ENCODE data around the gene NRCAM.

Gene NRCAM

GRCh38 chr7:108193594-108194498 is 262.4 kb downstream of the NRCAM start:
- no peak for DNase-seq

GRCh38 chr7:108190891-108191290 is 265.3 kb downstream of the NRCAM start:
- DNase-seq, result no peak

GRCh38 chr7:108189733-108190388 is 266.4 kb downstream of the NRCAM start:
- DNase-seq, result no peak

- no peak for DNase-seq
These were observed 267.5 kb downstream of the NRCAM start for GRCh38 chr7:108188724-108189123.

DNA sequence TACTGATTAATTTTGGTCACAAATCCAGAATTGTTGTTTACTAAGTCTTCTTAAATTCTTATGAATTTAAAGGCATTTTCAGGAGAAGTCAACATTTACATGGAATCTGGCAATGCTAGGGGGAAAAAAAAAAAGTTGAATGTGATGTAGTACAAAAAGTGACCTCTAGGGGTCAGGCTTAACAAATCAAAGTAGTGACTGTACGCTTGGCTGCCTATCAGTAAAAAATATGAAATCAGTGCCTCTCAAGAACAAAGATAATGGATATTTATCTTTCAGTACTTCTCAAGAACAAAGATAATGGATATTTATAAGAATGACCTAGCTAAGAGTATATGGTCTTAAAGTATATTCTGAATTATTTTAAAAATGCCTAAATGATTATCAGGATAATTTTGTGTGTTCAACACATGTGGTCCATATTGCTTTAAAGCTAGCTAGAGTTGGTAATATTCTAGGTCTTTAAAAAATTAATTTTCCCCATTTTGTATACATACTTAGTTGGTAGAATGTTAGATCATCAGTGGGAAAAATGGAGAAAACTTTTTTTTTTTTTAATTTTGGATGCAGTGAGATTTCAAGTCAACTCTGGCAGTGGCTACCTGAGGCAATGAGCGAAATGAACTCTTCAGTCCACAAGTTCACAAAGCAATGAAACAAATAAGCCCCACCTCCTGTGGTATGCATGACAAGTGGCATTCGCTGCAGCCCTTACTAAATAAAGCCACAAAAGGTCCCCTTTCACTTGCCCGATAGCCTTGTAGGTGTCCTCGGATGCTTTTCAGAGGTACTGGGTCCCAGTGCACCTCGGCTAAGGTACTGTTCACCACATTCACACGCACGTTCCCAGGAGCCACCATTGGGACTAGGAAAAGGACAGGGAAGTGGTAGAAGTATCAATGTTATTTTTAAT is 274.9 kb downstream of the NRCAM start:
- peak; percentile 4 for DNase-seq

- DNase-seq, result no peak
These were observed 277.8 kb downstream of the NRCAM start for GRCh38 chr7:108178398-108178797.

DNA sequence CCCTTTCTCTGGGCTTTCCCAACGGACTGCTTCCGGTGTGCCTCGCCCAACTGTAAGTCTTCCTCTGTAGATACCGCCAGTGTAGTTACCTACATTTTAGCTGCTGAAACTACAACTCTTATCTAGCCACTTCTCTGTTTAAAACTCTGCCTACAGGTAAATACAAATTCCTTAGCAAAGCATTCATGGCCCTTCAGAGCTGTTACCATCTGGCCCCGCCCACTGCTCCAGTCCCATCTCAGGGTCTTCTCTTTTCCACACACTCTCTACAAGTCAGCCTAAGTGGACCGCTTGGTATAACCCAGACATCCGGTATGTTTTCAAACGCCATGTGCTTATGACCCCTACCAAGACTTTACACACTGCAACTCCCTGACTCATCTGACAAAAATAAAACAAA is 285.1 kb downstream of the NRCAM start:
- no peak for DNase-seq

- DNase-seq, result no peak
These were observed 286.0 kb downstream of the NRCAM start for GRCh38 chr7:108170251-108170650.

DNA sequence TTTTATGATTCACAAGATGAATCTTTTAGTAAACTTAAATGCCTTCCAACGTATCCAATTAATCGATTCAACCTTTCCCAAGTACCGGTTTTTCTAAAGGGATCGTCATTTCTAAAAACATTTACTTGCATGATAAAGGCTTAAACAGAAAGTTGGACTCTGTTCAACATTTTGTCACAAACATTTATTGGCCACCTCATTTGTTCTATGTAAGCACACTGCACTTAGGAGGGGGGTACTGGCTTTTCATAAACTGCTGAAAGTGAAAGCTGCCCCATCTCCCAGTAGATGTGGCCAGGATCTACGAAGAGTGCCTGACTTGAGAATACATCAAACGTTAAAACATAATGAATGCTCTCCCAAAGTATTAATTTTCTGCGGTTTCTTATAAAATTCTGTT is 288.8 kb downstream of the NRCAM start:
- DNase-seq, result no peak

GRCh38 chr7:108166687-108167086 is 289.5 kb downstream of the NRCAM start:
- DNase-seq, result no peak

GRCh38 chr7:108165723-108166122 is 290.5 kb downstream of the NRCAM start:
- DNase-seq, result no peak

DNA sequence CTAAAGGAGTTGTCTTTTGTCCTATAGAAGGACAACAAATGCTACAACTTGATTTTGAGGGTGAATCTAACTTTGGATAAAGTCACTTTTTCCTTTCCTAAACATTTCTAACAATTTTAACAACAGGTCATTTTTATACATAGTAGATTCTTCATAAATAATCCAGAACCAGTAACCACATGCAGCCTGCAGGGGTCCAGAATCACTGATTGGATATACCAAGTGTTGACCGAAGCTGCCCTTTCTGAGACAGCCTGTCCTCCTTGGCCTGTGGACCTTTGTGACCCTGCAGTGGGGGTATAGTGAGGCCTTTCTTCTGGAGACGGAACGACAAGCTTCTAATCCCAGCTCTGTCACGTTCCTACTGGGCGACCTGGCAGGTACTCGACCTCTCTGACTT is 291.3 kb downstream of the NRCAM start:
- no peak for DNase-seq

DNA sequence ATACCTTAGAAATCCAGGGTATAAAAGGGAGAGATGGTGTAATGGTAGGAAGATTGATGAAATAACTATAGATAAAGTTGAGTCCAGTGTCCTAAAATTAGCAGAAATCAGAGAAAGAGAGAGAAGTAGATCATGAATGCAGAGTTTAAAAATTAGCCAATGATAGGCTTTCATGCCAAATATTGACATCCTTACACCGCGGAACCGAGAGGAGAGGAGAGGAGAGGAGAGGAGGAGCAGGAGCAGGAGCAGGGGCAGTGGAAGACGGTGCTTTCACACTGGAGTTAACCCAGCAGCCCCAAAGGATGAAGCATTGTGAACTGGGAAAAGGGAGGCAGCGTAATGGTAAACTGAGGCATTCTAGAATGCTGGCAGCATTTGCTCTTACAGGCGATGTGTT is 291.9 kb downstream of the NRCAM start:
- no peak for DNase-seq

GRCh38 chr7:108158776-108159175 is 297.5 kb downstream of the NRCAM start:
- no peak for DNase-seq

- no peak for DNase-seq
These were observed 298.5 kb downstream of the NRCAM start for GRCh38 chr7:108157606-108158335.

GRCh38 chr7:108156897-108157605 is 299.2 kb downstream of the NRCAM start:
- DNase-seq, result no peak

- no peak for DNase-seq
These were observed 304.0 kb downstream of the NRCAM start for GRCh38 chr7:108152198-108152597.

GRCh38 chr7:108149908-108150307 is 306.3 kb downstream of the NRCAM start:
- no peak for DNase-seq

DNA sequence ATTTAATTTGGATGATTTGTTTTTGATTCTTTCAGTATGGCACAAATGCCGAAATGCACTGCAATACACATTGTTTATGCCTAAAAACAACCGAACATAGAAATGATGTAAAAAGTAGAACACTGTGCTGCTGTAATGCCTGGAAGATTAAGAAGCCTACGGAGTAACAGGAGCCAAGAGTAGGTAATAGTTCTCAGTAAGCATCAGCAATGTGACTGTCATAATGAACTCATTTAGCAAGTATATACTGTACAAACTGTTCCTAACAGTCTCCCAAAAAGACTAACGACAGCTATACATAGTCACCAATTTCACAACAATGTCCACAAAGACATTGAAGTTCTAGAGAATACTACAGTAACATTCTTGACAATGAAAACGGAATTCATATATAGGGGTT is 307.1 kb downstream of the NRCAM start:
- DNase-seq, result no peak

DNA sequence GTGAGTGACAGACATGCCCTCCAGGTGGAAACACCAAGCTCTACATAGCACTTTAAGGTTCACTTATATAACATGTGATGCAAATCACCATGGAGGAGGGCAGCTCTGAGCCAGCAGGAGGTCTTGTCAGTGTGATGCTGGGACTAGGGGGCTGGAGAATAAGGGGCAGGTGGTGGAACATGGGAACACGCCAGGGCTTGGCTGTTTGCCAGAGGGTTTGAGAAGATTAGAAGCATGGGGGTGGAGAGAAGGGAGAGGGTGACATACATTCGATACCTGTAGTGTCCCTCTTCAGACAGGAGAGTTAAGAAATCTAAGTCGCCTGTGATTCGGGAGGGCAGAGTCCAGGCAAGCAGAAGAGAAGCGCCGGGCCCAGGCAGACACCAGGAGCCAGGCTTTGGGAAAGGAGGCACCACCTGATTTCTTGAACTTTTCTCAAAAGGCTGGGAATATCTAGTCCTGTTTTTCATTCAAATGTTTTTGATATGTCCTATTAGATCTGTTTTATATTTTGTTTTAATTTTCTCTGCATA is 309.1 kb downstream of the NRCAM start:
- no peak for DNase-seq

GRCh38 chr7:108146070-108146842 is 310.0 kb downstream of the NRCAM start:
- DNase-seq, result peak; percentile 61

All from amniotic stem cell (primary cell).